Esophagus squamous epithelium (tissue), 5 donors: ENCODE measurements around the gene SNX17. TPM values are rescaled to one million over a fixed set of nuclear protein-coding genes. Genes with fewer than 3 reads are reported as not detected.

Experiments
- DNase-seq: peaks from one replicate; lab custom pipeline; 2025; lab: John Stamatoyannopoulos, UW
- H3K27ac ChIP-seq, 4 donors: fragments of 200-600 bp; sonication (generic); one replicate each; pipeline ENCODE4 v1.5.1; 2016 to 2019; ENCODE audit warnings: mild to moderate bottlenecking in 1 of 4
- H3K27me3 ChIP-seq, 4 donors: fragments of 200-600 bp; sonication (generic); 1 replicate in 3 of 4; 2 replicates in 1 of 4; pipeline versions ENCODE4 v1.5.1 to v1.6.0; 2017 to 2021; ENCODE audit warnings: antibody characterized with exemption in 1 of 4
- H3K36me3 ChIP-seq, 3 donors: fragments of 200-600 bp; sonication (generic); one replicate each; pipeline ENCODE4 v1.5.1; 2016 to 2019
- H3K4me1 ChIP-seq, 3 donors: fragments of 200-600 bp; sonication (generic); one replicate each; pipeline ENCODE4 v1.5.1; 2017 to 2019
- H3K4me3 ChIP-seq, 4 donors: fragments of 200-600 bp; sonication (generic); 1 replicate in 3 of 4; 2 replicates in 1 of 4; pipeline ENCODE4 v1.5.1; 2016 to 2019; ENCODE audit warnings: mild to moderate bottlenecking in 2 of 4, moderate library complexity in 1 of 4
- H3K9me3 ChIP-seq, 3 donors: fragments of 200-600 bp; sonication (generic); one replicate each; pipeline ENCODE4 v1.5.1; 2016 to 2019
- POLR2A ChIP-seq, 4 donors: fragments of 450-650 bp; IDR thresholded peaks; one replicate each; pipeline ENCODE4 v1.6.1; 2017; ENCODE audit warnings: antibody characterized with exemption in 4 of 4, mild to moderate bottlenecking in 4 of 4, moderate library complexity in 3 of 4
- WGBS, 2 donors: methylation state at CpG; one replicate each; pipeline ENCODE4 v1.1.5; 2018; 5-methylcytosine and 5-hydroxymethylcytosine counted together
- intact Hi-C: fragments of 100-400 bp; cut with DNase I; formaldehyde crosslinking; loops from one replicate; pipeline ENCODE4 v1.15.0; 2022
- total RNA-seq, 4 donors: library from RNA; depleted of rRNA; stranded (reverse); fragments of >200 nt; gene quantifications; one replicate each; pipeline ENCODE4 v1.1.0, GENCODE V29; 2016
- TF ChIP-seq, protein P1 (sequence below), 6 experiments: fragments of 450-650 bp in 4 of 6; fragments of 200-600 bp in 2 of 6; sonication (generic) in 2 of 6; IDR thresholded peaks; one replicate each; pipeline ENCODE4 v1.5.1; 2016 to 2019; ENCODE audit warnings: antibody characterized with exemption in 6 of 6, mild to moderate bottlenecking in 4 of 6, moderate library complexity in 4 of 6
- donor health status: DM: yes; HTN: yes; CAD: no.

The SNX17 gene
- total RNA-seq, 4 donors from 2014 or later = 53.5 to 106 (median 75.8) TPM

DNA sequence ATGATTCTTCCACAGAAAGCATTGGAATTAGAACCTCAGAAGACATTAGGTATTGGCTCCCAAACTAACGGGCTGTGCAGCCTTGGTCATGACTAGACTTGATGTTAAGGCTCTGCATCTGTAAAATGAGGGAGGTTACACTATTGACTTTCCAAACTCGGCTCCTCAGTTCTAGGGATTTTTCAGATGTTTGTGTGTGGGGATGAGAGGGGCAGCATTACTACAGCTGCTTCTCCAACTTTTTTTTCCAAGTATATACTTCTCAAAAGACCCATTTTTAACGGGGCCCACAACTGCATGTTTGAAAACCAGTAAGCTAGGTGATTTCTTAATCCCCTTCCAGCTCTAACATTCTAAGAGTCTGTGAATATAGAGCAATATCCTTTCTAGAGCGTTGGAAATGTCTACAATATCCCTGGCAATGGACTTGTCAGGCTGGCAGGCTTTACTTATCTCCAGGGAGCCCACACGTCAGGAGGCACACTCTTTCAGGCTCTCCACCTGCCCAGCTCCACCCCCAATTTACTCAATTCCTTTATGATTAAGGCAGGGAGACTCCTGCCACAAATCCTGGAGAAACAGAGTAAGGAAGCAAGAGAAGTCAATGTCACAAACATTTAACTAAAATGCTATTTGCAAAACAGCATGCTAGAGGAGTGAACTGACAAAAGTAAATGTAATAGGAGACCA is 46.7 kb upstream of the SNX17 start:
- peak overlapping the region; percentile 64 to 96 (median 79) for H3K4me3 ChIP-seq
- intact Hi-C loops = no loop called here

GRCh38 chr2:27324720-27325119 is 45.7 kb upstream of the SNX17 start:
- no peak for DNase-seq
- H3K4me3 ChIP-seq = no peak overlapping the region
- H3K36me3 ChIP-seq = peaks cover 21 to 46% (median 25%) of the 10 kb centered on the region in 3 donors
- TF ChIP-seq POLR2A (IDR thresholded peaks at IDR 0.05) = no peak
- TF ChIP-seq, protein P1, sequence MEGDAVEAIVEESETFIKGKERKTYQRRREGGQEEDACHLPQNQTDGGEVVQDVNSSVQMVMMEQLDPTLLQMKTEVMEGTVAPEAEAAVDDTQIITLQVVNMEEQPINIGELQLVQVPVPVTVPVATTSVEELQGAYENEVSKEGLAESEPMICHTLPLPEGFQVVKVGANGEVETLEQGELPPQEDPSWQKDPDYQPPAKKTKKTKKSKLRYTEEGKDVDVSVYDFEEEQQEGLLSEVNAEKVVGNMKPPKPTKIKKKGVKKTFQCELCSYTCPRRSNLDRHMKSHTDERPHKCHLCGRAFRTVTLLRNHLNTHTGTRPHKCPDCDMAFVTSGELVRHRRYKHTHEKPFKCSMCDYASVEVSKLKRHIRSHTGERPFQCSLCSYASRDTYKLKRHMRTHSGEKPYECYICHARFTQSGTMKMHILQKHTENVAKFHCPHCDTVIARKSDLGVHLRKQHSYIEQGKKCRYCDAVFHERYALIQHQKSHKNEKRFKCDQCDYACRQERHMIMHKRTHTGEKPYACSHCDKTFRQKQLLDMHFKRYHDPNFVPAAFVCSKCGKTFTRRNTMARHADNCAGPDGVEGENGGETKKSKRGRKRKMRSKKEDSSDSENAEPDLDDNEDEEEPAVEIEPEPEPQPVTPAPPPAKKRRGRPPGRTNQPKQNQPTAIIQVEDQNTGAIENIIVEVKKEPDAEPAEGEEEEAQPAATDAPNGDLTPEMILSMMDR (IDR thresholded peaks at IDR 0.05) = no peak
- no peaks in the 10 kb centered on the region for H3K9me3 ChIP-seq
- 84 to 94% methylated on average over 4 to 5 of the region's 5 CpGs for WGBS, 2 donors
- H3K27ac ChIP-seq = no peak overlapping the region
- intact Hi-C loops = no loop called here
- H3K27me3 ChIP-seq = no peaks in the 10 kb centered on the region
- peaks cover 16 to 35% (median 22%) of the 10 kb centered on the region in 3 donors for H3K4me1 ChIP-seq

More for the DNA sequence above, 46.7 kb upstream of the SNX17 start:
- no peak for DNase-seq
- WGBS, 2 donors = 8 to 21% methylated on average over 4 to 5 of the region's 5 CpGs
- H3K4me1 ChIP-seq = peaks cover 16 to 35% (median 22%) of the 10 kb centered on the region in 3 donors
- peaks cover 14 to 37% (median 15%) of the 10 kb centered on the region in 3 donors for H3K36me3 ChIP-seq
- TF ChIP-seq POLR2A (IDR thresholded peaks at IDR 0.05) = no peak
- TF ChIP-seq, protein P1 (IDR thresholded peaks at IDR 0.05) = no peak
- H3K27me3 ChIP-seq = no peaks in the 10 kb centered on the region
- H3K9me3 ChIP-seq = no peaks in the 10 kb centered on the region
- H3K27ac ChIP-seq = peak overlapping the region; percentile 92 to 98 (median 94)

GRCh38 chr2:27335311-27335710 is 35.1 kb upstream of the SNX17 start:
- 76 to 85% methylated on average over 2 to 3 of the region's 3 CpGs for WGBS, 2 donors
- Histone ChIP-seq H3K9me3 (no peaks in the 10 kb centered on the region), H3K27ac (no peak overlapping the region), H3K27me3 (no peaks in the 10 kb centered on the region), H3K4me3 (no peak overlapping the region), H3K4me1 (no peaks in the 10 kb centered on the region), H3K36me3 (peaks cover 34 to 100% (median 45%) of the 10 kb centered on the region in 3 donors)
- intact Hi-C loops = no loop called here
- no peak for DNase-seq
- no peak for TF ChIP-seq POLR2A (IDR thresholded peaks at IDR 0.05)
- TF ChIP-seq, protein P1 (IDR thresholded peaks at IDR 0.05) = no peak

- Histone ChIP-seq H3K36me3 (peaks cover 34 to 100% (median 45%) of the 10 kb centered on the region in 3 donors), H3K9me3 (no peaks in the 10 kb centered on the region), H3K4me3 (no peak overlapping the region), H3K4me1 (no peaks in the 10 kb centered on the region), H3K27me3 (no peaks in the 10 kb centered on the region), H3K27ac (no peak overlapping the region)
- TF ChIP-seq POLR2A (IDR thresholded peaks at IDR 0.05) = no peak
- TF ChIP-seq, protein P1 (IDR thresholded peaks at IDR 0.05) = no peak
- WGBS, 2 donors = 76 to 96% methylated on average over 5 to 7 of the region's 7 CpGs
- intact Hi-C loops = no loop called here
- no peak for DNase-seq
These were observed 34.2 kb upstream of the SNX17 start for GRCh38 chr2:27336173-27336572.

DNA sequence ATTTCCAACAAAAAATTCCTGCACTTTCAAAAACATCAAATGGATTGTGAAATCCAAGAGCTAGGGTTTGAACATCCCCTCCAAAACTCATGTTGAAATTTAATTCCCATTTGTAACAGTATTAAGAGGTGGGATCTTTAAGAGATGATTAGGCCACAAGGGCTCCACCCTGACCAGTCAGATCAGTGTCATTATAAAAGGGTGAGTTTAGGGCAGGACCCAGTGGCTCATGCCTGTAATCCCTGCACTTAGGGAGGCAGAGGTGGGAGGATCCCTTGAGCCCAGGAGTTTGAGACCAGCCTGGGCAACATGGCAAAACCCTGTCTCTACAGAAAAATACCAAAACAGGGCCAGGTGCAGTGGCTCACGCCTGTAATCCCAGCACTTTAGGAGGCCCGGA is 22.8 kb upstream of the SNX17 start:
- TF ChIP-seq, protein P1 (IDR thresholded peaks at IDR 0.05) = no peak
- no peak for TF ChIP-seq POLR2A (IDR thresholded peaks at IDR 0.05)
- no peak for DNase-seq
- H3K4me1 ChIP-seq = peaks cover 0 to 17% (median 0%) of the 10 kb centered on the region in 3 donors
- H3K4me3 ChIP-seq = no peak overlapping the region
- H3K36me3 ChIP-seq = peaks cover 0 to 25% (median 4%) of the 10 kb centered on the region in 3 donors
- intact Hi-C loops = no loop called here
- H3K9me3 ChIP-seq = no peaks in the 10 kb centered on the region
- no peaks in the 10 kb centered on the region for H3K27me3 ChIP-seq
- WGBS, 2 donors = 94% methylated on average over 2 of the region's 2 CpGs; no CpG with 5 or more reads in 1 of the 2 donors
- peak overlapping the region in 3 of 4 donors; percentile 45 to 61 (median 61) for H3K27ac ChIP-seq
